Fibroblast of skin of left quadriceps (primary cell): ENCODE measurements around the gene TEX44.
"Not testable (repeated sequence)": the region's sequence is repeated elsewhere in the genome, so short reads cannot be mapped to it uniquely, and the experiment has no call there.

Experiments used
- DNase-seq, 2 experiments: peaks; one replicate each; pipeline ENCODE4 v3.0.0-alpha.2; 2013; ENCODE audit warnings: low read depth in 2 of 2

Gene TEX44

GRCh38 chr2:231571661-231572191 is 20.9 kb upstream of the TEX44 start:
- no peak for DNase-seq

DNA sequence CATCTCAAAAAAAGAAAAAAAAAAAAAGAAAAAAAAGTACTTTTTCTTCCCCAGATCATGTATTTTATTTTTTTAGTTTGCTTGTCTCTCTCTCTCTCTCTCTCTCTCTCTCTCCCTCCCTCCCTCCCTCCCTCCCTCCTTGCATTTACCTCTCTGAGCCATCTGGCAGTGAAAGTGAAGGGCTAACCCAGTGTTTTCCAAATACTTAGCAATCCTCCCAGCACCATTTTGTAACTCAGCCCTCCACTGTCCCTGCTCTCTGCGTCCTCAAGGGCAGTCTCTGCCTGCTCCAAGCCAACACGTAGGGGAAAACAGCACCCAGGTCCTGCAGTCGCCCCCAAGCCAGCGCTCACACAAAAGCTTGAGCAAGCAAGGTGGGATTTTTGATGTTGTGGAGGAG is 19.6 kb upstream of the TEX44 start:
- DNase-seq = no peak

- DNase-seq = no peak
Observed at GRCh38 chr2:231573698-231574421, 18.8 kb upstream of the TEX44 start.

DNA sequence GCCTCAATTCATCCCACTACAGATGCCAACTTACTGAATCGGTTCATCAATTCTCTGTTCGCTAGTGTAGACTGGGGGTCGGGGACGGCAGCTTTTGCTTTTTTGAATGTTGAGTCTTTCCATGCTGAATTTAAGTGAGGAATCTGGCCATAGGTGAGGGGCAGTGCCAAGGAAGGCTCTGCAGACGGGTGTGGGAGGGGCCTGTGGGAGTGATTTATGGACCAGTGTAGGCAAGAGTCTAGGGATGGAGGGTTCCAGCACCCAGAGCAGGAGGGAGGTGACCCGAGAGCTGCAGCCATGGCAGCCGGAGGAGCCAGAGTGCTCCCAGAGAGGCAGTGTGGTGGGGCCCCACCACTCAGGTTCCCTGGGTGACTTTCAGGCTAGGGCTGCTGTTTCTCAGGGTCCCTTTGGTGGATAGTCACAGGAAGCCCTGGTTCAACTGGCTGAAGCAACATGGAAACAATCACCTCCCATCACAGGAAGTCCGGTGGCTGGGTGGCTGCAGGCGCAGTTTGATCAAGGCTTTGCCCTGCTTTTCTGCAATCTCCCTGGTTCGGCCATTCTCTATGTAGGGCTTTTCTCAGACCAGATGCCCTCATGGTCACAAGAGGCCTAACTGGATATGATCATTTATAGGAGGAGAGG is 16.9 kb upstream of the TEX44 start:
- no peak for DNase-seq

DNA sequence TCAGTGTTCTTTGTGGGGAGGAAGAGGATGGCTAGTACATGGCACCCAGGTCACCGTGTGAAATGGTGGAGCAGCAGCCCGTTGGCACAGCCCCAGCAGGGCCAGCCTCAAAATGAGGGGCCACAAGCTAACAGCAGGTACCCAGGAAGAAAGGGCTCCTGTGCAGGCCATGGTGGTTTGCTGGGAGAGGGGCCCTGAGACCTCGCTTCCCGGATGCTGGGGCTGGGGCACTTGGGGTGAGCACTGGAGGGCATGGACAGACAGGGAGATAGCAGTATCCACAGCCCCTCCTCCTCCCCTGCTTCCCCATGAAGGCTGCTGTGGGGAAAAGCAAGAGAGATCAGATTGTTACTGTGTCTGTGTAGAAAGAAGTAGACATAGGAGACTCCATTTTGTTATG is 16.2 kb upstream of the TEX44 start:
- DNase-seq = no peak

DNA sequence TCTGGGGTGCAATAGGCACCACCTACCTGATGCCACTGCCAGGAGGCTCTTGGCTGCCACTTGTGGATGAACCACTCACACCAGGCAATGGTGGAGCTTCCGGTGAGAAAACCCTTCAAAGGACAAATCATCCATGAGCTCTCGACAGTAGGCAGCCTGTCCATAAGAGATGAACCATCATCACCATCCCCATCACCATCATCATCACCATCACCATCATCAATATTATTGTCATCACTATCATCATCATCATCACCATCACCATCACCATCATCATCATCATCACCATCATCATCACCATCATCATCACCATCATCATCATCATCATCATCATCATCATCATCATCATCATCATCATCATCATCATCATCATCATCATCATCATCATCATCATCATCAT is 14.0 kb upstream of the TEX44 start:
- DNase-seq = not testable (repeated sequence)

DNA sequence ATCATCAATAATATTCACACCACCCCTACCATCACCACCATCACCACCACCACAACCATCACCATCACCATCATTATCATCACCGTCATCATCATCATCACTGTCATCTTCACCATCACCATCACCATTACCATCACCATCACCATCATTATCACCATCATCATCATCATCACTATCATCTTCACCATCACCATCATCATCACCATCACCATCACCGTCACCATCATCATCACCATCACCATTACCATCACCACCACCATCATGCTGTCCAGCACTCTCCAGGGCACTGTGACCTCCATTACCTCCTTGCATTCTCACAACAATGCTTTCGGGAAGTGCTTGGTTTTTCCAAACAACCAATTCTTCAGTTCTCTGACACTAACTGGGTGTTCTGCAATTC is 13.1 kb upstream of the TEX44 start:
- DNase-seq = no peak

DNA sequence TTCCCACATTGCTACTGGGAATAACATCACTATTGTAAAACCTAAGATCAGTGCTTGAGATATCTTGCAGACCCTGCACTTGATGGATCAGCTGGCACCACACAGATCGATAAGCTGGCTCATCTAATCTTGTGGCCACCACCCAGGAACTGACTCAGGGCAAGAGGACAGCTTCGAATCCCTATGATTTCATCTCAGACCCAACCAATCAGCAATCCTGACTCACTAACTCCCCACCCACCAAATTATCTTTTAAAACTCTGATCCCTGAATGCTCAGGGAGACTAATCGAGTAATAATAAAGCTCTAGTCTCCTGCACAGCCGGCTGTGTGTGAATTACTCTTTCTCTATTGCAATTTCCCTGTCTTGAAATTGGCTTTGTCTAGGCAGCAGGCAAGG is 11.3 kb upstream of the TEX44 start:
- no peak for DNase-seq

- no peak for DNase-seq
Observed at GRCh38 chr2:231583982-231584381, 8.7 kb upstream of the TEX44 start.

GRCh38 chr2:231587744-231588143 is 4.9 kb upstream of the TEX44 start:
- not testable (repeated sequence) for DNase-seq

- no peak for DNase-seq
Observed at GRCh38 chr2:231589656-231590055, 3.0 kb upstream of the TEX44 start.

DNA sequence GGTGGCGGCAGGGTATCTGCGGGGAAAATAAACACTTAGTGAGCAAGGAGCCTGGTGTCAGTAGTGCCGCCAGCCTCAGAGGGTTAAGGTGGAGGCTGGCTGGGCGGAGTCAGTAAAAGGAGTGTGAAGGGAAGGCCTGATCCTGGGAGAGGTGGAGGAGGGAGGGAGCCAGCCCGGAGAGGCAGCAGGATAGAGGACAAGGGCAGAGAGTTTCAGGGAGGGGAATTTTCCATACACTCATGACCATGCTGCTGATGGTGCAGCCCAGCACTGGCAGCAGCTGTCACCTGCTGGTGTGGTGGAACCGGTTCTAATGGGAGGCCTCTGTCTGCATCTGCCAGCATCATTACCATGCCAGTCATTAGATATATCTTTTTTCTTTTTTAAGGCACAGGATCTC is 2.0 kb upstream of the TEX44 start:
- no peak for DNase-seq

GRCh38 chr2:231593666-231594065 is 1.0 kb downstream of the TEX44 start:
- DNase-seq = no peak

DNA sequence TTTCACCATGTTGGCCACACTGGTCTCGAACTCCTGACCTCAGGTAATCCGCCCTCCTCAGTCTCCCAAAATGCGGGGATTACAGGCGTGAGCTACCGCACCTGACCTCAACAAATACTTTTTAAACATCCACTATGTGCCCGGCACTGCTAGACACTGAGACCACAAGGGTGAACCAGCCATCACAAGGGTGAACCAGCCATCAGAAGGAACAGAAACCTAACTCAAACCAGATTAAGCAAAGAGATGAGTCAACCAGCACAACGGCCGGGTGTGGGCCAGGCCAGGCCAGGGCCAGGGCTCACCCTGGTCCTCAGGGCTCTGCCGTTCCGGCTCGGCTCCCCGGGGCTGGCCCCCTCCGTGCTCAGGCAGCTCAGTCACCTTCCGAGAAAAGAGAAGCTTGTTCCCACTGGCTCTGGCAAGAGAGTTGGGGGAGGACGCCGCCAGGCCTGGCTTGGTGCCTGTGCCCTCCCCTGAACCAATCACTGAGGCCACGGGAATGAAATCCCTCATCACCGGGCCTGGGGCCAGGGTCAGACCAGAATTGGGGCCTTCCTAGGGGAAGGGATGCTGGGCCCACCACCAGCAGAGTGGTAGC is 4.4 kb downstream of the TEX44 start:
- DNase-seq = no peak

- DNase-seq = no peak
Observed at GRCh38 chr2:231597627-231598026, 5.0 kb downstream of the TEX44 start.

GRCh38 chr2:231600619-231601355 is 8.1 kb downstream of the TEX44 start:
- no peak for DNase-seq

DNA sequence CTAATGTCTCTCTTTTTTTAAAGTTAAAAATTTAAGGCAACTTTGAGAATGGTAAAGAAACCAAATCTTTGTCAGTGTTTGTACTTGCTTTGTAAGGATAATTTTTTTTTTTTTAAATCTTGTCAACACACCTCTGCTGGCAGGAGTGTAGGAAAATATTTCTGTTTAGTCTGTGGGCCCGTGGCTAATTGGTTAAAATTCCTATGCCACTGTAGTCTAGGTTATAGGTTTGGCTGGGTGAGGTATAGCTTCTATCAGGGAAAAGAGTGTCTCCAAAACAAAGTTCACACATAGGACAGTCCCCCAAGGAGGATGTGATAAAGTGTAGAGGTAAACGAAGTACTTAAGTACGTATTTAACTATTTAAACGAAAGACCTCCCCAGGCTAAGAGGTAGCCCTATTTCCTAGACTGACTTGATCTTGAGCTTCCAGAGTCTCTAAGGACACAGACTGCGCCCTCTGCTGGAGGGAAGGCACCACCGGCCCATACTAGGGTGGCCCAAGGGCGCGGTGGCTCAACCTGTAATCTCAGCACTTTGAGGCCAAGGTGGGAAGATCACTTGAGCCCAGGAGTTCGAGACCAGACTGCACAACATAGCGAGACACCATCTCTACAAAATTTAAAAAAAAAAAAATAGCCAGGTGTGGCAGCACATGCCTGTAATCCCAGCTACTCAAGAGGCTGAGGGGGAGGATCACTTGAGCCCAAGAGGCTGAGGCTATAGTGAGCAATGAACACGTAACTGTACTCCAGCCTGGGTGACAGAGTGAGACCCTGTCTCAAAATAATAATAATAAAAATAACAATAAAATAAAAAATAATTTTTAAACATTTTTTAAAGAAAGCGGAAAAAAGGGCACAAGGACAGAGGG is 8.9 kb downstream of the TEX44 start:
- DNase-seq = peak in 1 of 2 experiments; percentile 25

DNA sequence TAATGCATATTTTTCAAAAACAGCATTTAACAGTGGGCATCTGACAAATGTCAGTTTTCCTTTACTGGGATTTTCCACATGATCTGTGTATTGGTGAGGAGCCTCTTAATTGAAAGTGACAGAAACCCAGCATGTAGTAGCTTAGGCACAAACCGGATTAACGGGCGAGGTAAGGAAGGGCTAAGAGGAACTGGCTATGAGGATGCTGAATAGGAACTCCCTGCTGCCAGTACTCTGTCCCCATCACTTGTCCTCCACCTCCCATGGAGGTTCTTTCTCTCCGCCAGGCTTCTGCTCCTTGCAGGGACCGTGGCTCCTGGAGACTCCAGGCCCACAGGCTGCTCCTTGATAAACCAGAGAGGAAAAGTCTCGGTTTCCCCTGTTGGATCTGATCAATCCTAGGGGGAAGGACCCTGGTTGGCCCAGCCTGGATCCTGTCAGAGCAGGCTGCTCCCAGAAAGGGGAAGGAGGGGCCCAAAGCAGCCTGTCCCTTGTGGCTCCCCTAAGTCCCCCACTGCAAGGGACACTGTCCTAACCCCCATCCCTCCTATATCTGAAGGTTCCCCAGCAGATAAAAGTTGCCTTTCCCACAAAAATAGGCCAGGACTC is 10.3 kb downstream of the TEX44 start:
- DNase-seq = no peak

- DNase-seq = no peak
Observed at GRCh38 chr2:231604101-231604684, 11.5 kb downstream of the TEX44 start.
